OCI-LY1 (cell line): ENCODE measurements around the gene OLIG3.

Experiments
- EZH2 ChIP-seq: fragments of 200-600 bp; sonication (generic), shearing (Covaris generic); IDR thresholded peaks from 2 replicates; pipeline ENCODE4 v1.8.0; 2017; ENCODE audit warnings: borderline replicate concordance, mixed run types, mild to moderate bottlenecking, antibody characterized with exemption, low read length, moderate library complexity, mixed read lengths
- TF ChIP-seq, protein P1 (sequence below): fragments of 200-600 bp; sonication (generic), shearing (Covaris generic); IDR thresholded peaks from 2 replicates; pipeline ENCODE4 v1.5.1; 2017; ENCODE audit warnings: mild to moderate bottlenecking, antibody characterized with exemption, low read length, moderate library complexity, mixed read lengths

DNA sequence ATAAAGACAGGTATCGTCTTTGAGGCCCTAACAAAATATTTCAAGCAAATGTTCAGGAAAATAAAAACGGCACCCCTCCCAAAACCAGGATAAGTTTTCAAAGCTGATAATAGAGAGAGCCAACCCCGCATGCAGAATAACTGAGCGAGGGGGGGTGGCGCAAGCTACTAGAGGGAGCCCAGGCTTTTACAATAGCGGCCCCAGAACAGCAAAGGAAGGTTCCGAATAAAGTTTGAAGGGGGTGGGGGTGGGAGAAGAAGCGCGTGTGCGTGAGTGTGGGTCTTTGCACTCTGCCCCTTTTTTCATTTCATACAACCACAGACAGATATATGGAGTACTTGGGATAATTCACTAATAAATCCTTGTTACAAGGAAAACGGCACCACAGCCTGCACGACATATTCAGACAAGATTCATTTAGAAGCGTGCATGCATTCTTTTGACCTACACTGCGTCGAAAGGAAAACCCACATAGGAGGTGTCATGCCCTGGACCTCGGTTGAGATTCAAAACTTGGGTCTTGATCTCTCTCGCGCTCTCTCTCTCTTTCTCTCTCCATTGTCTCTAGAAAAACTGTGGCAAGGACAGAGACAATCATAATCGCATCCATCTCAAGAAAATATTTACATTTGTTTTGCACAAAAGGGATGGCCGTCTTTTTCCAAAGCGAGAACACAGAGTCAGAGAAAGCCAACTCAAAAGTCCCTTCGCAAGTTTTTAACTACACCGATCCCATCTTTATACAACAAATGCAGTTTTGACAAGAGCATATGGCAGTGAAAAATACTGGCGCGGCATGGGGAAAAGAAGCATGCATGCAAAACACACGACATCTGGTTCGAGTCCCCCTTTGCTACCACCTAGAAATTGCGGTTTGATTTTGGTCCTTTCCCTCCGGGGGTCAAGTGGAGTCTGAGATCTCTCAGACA is 1.6 kb downstream of the OLIG3 start:
- TF ChIP-seq EZH2, result no peak
- TF ChIP-seq, protein P1, sequence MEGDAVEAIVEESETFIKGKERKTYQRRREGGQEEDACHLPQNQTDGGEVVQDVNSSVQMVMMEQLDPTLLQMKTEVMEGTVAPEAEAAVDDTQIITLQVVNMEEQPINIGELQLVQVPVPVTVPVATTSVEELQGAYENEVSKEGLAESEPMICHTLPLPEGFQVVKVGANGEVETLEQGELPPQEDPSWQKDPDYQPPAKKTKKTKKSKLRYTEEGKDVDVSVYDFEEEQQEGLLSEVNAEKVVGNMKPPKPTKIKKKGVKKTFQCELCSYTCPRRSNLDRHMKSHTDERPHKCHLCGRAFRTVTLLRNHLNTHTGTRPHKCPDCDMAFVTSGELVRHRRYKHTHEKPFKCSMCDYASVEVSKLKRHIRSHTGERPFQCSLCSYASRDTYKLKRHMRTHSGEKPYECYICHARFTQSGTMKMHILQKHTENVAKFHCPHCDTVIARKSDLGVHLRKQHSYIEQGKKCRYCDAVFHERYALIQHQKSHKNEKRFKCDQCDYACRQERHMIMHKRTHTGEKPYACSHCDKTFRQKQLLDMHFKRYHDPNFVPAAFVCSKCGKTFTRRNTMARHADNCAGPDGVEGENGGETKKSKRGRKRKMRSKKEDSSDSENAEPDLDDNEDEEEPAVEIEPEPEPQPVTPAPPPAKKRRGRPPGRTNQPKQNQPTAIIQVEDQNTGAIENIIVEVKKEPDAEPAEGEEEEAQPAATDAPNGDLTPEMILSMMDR, result no peak
